GM19193 (cell line): ENCODE results near the gene SLC8B1.

ENCODE experiments used
- POLR2A ChIP-seq: IDR thresholded peaks from 4 replicates; pipeline ENCODE4 v1.6.1; 2011; ENCODE audit not compliant: insufficient read depth, insufficient read length; ENCODE audit errors: extremely low read depth

Gene SLC8B1

DNA sequence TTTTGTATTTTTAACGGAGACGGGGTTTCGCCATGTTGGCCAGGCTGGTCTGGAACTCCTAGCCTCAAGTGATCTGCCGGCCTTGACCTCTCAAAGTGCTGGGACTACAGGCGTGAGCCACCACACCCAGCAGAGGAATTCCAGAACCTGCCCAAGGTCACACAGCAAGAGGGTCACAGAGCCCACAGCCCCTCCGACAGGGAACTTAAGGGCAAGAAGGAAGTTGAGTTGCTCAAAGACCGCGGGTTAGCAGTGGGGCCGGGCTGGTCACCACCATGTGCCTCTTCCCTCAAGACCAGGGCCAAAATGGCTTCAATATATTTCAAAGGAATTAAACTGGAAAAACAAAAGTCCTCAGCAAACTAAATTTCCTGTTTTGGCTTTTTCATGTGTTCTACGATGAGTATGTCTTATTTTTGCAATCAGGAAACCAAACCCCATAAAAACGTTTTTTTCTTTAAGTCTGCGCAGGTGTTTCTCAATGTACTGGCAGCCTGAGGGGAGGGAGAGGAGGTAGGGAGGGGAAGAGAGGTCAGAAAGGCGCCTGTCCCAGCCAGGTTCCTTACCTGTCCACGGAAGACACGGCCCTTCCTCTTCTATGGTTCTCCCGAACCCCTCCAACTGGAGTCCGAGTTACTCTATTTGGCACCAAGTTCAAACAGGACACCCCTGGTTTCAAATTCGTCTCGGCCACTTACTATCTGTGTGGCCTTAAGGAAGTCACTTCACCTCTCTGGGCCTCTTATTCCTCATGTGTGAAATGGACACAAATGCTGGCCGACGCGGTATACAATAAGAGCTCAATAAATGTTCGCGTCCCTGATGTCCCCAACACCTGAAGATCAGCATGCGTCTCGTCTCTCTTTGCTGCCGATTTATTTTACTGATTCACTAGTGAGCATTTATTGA, 778 bp downstream of the SLC8B1 start:
- TF ChIP-seq POLR2A: no peak

- TF ChIP-seq POLR2A: no peak
These were observed 1.5 kb downstream of the SLC8B1 start for GRCh38 chr12:113333418-113333750.

DNA sequence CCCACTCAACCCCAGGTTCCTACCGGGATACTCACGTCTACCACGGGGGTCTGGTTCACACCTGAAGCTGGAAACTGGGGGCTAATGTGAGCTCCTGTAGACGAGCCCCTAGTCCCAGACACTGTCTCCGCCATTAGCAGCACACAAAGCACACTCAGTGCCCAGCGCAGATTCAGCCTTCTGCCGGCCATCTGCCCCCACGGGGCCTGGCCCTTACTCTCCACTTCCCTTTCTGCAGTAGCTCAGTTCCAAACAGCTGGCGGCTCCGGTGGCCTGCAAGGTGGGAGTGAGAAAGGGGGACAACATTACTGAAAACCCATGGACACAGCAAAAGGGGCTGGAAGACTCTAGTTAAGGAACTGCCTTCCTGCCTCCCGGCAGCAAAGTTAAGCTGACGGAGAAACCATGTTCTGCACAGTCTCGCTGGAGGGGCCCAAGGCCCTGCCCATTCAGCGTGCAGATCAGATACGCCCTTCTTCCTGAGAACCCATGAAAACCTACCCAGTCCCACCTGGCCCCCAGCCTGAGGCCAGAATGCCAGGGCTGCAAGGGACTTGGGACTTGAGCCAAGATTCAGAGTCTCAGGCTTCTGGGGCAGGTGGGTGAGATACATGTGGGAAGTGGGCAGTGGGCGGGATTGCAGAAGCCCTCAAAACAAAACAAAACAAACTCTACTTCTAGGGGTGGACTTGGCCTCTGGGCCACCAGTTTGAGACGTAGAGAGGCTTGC, 2.1 kb downstream of the SLC8B1 start:
- TF ChIP-seq POLR2A: no peak

- TF ChIP-seq POLR2A: no peak
These were observed 4.4 kb downstream of the SLC8B1 start for GRCh38 chr12:113330505-113330904.

DNA sequence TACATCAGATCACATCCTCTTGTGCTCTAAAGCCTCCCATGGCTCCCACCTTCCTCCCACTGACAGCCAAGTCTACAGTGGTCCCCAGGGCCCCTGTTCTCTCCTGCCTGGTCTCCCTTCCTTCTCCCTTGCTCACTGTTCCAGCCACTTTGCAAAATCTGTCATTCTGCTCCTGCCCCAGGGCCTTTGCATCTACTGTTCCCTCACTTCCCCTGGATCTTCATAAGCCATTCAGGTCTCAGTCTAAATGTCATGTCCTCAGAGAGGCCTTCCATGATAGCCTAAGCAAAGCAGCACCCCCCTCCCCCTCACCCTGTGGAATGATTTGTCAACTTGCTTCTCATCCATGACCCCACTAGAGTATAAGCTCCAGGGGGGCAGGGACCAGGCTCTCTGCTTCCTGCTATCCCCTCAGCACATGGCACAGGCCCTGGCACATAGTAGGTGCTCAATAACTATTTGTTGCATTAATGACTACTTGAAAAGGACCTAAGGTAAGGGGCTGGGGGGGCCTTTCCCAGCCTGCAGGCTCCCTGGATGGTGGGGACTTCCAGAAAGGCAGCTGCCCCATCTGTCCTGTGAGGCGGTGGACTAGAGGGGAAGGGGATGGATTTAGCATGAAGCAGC, 5.0 kb downstream of the SLC8B1 start:
- no peak for TF ChIP-seq POLR2A

DNA sequence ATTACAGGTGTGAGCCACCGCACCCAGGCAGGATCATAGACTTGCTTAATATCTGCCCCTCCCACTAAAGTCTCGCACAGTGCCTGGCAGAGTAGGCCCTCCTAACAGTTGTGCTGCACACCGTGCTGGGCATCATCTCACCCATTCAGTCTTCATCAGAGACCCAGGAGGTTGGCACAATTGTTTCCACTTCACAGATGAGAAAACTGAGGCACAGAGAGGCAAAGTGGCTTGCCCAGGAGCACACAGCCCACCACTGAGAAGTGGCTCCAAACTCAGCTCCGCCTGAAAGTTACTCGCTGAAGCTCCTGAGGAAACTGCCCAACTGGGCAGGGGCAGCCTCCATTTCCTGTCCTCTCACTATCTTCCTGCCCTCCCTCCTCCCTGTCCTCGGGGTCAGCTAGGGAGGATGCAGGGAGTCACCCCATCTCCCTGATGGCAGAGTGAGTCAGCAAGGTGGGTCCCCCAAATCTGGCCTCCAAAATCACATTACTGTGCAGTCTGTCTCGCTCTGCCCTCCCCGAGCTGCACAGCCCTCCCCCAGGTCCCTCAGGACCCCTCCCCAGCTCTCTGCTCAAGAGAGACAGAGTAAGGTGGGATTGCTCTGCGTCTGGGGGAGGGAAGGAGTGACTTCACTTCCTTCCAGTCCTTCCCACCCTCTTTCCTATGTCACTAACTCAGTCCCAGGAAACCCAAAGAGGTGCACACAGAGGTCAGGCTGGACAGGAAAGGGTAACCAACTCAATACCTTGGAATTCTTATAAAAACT, 5.7 kb downstream of the SLC8B1 start:
- TF ChIP-seq POLR2A: no peak

DNA sequence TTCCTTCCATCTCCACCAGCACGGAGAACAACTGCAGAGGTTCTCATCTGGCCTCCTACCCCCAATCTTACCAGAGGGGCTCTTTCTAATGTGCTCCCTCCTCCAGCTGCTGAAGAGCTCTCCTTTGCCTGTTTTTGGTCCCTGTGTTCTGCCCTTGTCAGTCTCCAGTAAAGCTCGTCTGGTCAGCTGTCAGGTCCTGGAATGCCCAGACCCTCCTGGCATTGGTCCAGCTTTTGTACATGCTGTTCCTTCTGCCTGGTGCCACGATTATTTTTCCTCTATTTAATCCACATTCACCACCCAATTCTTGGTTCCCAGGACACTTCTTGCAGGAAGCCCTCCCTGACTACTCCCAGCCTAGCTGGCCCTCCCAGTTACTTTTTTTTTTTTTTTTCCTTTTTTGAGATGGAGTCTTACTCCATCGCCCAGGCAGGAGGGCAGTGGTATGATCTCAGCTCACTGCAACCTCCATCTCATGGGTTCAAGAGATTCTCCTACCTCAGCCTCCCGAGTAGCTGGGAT, 6.5 kb downstream of the SLC8B1 start:
- no peak for TF ChIP-seq POLR2A

DNA sequence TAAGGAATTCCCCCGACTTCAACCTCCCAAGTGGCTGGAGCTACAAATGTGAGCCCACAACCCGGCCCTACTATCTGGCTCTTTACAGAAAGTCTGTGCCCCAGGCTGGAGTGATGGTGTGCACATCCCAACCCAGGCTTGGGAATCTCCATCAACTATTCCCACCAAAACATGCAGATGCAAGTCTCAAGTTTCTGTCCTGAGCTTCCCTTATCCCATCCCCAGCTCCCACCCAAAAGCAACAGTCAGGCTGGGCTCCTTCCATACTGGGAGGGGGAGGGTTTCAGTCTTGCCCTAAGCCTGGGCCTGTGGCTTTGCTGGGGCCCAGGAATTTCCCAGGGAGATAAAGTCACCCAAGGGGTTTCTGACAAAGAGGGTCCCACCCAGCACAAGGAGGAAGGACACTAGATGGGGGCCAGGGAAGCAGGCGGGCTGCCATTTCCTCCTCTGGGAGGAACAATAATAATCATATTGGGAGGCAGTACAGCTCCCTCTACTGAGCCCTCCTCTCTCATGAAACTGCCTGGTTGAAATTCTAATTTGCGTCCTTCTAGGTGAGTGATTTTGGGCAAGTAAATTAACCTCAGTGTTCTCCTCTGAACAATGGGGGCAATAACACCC, 8.0 kb downstream of the SLC8B1 start:
- no peak for TF ChIP-seq POLR2A

DNA sequence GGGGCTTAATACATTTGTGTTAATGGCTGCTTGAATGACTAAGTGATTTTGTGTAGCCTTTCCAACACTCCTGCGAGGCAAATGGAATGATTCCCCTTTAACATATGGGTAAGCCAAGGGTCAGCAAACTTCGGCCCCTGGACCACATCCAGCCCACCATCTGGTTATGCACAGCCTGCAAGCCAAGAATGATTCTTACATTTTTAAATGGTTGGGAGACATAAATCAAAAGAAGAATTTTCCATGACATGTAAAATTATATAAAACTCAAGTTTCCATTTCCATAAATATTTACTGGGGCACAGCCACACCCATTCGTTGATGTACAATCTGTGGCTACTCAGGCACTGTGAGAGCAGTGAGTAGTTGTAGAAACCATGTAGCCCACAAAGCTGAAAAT, 9.0 kb downstream of the SLC8B1 start:
- no peak for TF ChIP-seq POLR2A

DNA sequence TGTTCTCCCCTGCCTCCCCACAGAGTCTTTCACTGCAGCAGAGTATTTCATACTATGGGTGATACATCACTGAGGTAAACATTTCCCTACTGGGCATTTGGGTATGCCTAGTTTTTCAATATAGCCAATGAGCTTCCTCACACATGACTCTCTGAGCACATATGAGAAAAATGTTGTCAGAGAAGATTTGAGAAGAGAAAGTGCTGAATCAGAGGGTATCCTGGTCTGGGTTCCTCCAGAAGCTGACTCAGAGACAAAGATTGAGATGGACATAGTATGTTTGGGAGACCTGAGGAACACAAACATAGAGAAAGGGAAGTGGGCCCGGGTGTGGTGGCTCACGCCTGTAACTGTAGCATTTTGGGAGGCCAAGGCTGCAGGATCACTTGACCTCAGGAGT, 12.6 kb downstream of the SLC8B1 start:
- TF ChIP-seq POLR2A: no peak

GRCh38 chr12:113320401-113320800, 14.5 kb downstream of the SLC8B1 start:
- no peak for TF ChIP-seq POLR2A

- TF ChIP-seq POLR2A: no peak
These were observed 15.8 kb downstream of the SLC8B1 start for GRCh38 chr12:113318900-113319628.

DNA sequence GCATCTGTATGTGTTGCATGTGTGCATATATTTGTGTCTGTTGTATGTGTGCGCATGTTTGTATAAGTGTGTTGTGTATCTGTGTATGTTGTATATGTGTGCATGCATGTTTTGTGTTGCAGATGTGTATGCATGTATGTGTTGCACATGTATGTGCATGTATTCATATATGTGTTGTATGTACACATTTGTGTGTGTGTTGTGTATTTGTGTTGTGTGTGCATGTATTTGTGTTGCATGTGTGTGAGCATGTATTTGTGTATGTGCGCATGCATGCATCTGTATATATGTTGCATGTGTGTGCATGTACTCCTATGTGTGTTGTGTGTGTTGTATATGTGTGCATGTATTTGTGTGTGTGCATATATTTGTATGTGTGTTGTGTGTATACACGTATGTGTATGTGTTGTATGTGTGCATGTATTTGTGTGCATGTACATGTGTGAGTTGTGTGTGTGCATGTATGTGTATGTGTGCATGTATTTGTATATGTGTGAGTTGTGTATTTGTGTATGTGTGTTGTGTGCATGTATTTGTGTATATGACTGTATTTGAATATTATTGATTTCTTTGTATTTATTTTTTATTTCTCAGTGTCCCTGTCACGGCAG, 16.8 kb downstream of the SLC8B1 start:
- TF ChIP-seq POLR2A: no peak

- no peak for TF ChIP-seq POLR2A
These were observed 17.8 kb downstream of the SLC8B1 start for GRCh38 chr12:113317122-113317521.

DNA sequence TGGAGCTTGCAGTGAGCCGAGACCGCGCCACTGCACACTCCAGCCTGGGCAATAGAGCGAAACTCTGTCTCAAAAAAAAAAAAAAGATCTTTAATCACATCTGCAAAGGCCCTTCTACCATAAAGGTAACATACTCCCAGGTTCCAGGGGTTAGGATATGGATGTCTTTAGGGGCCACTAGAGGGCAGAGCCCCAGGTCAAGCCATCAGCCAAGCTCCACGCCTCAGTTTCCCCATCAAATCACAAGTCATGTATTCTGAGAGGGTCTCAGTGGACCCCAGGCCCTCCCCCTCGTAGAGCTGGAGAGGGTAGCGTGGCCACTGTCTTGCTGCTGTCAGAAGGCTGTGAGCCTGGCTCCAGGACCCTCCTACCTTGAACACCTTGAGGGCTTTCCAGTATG, 18.8 kb downstream of the SLC8B1 start:
- no peak for TF ChIP-seq POLR2A
